Measurements from ENCODE around the gene TLCD3B.

TLCD3B gene

GRCh38 chr16:29975134-29975538 lies 55.9 kb downstream of the TLCD3B start:
- no peak for DNase-seq

Data from hypothalamus (tissue), 51 donors.